Psoas muscle (tissue), 8 donors: ENCODE results near the gene TIMM21. TPM values are rescaled to one million over a fixed set of nuclear protein-coding genes. Genes with fewer than 3 reads are reported as not detected.

ENCODE experiments used
- ATAC-seq, 4 donors: fragments of 200-7000 bp; cut with Tn5 transposase; one replicate each; pipeline ENCODE4 v1.9.1; 2020; ENCODE audit warnings: moderate library complexity in 3 of 4, mild to moderate bottlenecking in 2 of 4
- DNase-seq, 2 donors: peaks; one replicate each; pipeline ENCODE4 v3.0.0-alpha.2; 2020
- H3K27ac ChIP-seq: fragments of 200-600 bp; one replicate; pipeline ENCODE4 v1.8.0; 2022
- H3K27me3 ChIP-seq, 3 donors: fragments of 200-600 bp in 1 of 3; one replicate each; pipeline versions ENCODE4 v1.6.1 to v1.8.0; 2013 to 2022; ENCODE audit warnings: low read length in 2 of 3, mild to moderate bottlenecking in 2 of 3, moderate library complexity in 1 of 3; ENCODE audit not compliant: insufficient read depth in 3 of 3
- H3K36me3 ChIP-seq, 2 donors: fragments of 200-600 bp in 1 of 2; one replicate each; pipeline versions ENCODE4 v1.6.1 to v1.8.0; 2013 to 2022; ENCODE audit warnings: low read depth in 1 of 2, mild to moderate bottlenecking in 1 of 2, moderate library complexity in 1 of 2; ENCODE audit not compliant: insufficient read depth in 1 of 2
- H3K4me1 ChIP-seq: fragments of 200-600 bp; one replicate; pipeline ENCODE4 v1.8.0; 2022
- H3K4me3 ChIP-seq: fragments of 200-600 bp; one replicate; pipeline ENCODE4 v1.8.0; 2022; ENCODE audit warnings: mild to moderate bottlenecking
- H3K9me3 ChIP-seq: fragments of 200-600 bp; one replicate; pipeline ENCODE4 v1.8.0; 2022
- CTCF ChIP-seq: fragments of 200-600 bp; IDR thresholded peaks from one replicate; pipeline ENCODE4 v1.8.0; 2022; ENCODE audit warnings: antibody characterized with exemption
- WGBS, 3 donors: extraction: QIAGEN DNeasy Blood & Tissue Kit; methylation state at CpG; one replicate each; pipeline versions ENCODE4 v1.1.6 to v1.1.7; 2013; 5-methylcytosine and 5-hydroxymethylcytosine counted together
- intact Hi-C, 2 donors: fragments of 100-400 bp; cut with DNase I; formaldehyde crosslinking; loops; one replicate each; pipeline versions ENCODE4 v1.11.0 to v1.14.2; 2022
- polyA plus RNA-seq, 3 donors: library from polyadenylated mRNA; stranded (reverse); fragments of 200-250 nt; gene quantifications; one replicate each; pipeline ENCODE4 v1.2.3, GENCODE V29; 2013
- total RNA-seq, 4 donors: library from RNA; stranded (reverse); fragmentation: NEBNext Ultra II Directional in 2 of 4; extraction: Animal tissue kit (Norgen Biotek cat#: 25700) in 2 of 4; gene quantifications; one replicate each; pipeline versions ENCODE4 v1.2.1 to v1.2.4, GENCODE V29; 2021 to 2023
- donor health status: healthy with polysubstance abuse.
- donor health status: DM: no; HTN: no; CAD: no; lungs with moderate emphysema.
- donor health status: Bipolar disorder and iron deficiency.
- donor health status: healthy.
- donor health status: DM: yes; HTN: yes; CAD: no.
- donor health status: DM: no; HTN: no; CAD: no.
- donor health status: DM: no; HTN: no; CAD: no.
- donor health status: DM: yes; HTN: yes; CAD: no.

The TIMM21 gene
- total and polyA plus RNA-seq, 7 donors: 52.6 to 201 (median 76.8) TPM

DNA sequence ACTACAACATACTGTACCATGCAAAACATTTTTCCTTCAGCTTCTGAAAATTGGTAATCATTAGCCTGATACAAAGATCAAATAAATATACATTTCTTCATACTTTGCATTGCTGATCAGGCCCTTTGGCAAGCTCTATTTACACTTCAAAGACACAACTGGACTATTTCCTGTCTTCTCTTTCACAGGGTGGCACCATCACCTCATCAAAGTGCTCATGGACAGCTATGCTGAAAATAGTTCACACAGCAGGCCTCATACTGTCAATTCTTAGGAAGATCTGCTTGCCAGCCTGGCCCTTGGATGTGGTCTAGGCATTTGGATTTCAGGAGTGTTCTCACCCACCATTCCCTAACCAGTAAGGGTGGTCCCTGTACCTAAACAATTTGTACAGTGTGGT lies 34.6 kb upstream of the TIMM21 start:
- DNase-seq (no peak), ATAC-seq (no peak)
- H3K4me1 ChIP-seq: no peaks in the 10 kb centered on the region
- no peaks in the 10 kb centered on the region for H3K27me3 ChIP-seq
- H3K27ac ChIP-seq: no peak overlapping the region
- H3K4me3 ChIP-seq: no peak overlapping the region
- no peak for TF ChIP-seq CTCF
- intact Hi-C loops: no loop called here
- H3K9me3 ChIP-seq: peaks cover 7% of the 10 kb centered on the region
- no peaks in the 10 kb centered on the region for H3K36me3 ChIP-seq

- DNase-seq (no peak), ATAC-seq (no peak)
- Histone ChIP-seq H3K27me3 (no peaks in the 10 kb centered on the region), H3K27ac (no peak overlapping the region), H3K9me3 (peaks cover 7% of the 10 kb centered on the region), H3K4me1 (no peaks in the 10 kb centered on the region), H3K36me3 (no peaks in the 10 kb centered on the region), H3K4me3 (no peak overlapping the region)
- 19 to 27% (median 26%) methylated on average over 1 of the region's 1 CpG for WGBS, 3 donors
- intact Hi-C loops: no loop called here
- TF ChIP-seq CTCF: no peak
Observed at GRCh38 chr18:74114116-74114515, 34.2 kb upstream of the TIMM21 start.

DNA sequence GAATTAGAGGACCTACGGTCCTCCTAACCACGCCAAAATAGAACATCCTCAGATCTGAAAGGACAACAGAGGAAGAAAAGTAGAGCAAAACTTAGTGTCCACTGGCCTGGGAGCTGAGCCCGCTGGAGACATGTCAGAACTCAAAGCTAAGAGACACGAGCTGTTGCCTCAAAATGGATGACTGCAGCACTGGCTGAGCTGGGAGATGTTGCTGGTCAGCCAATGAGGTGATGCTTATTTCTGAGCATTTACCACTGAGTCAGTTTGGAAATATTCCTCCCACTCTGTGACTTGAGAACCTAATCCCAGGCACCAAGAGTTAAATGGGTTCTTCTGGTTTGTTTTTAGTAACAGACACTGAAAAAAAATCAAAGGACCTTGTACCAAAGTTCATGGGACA lies 33.3 kb upstream of the TIMM21 start:
- no peak for TF ChIP-seq CTCF
- intact Hi-C loops: no loop called here
- no peaks in the 10 kb centered on the region for H3K27me3 ChIP-seq
- 60 to 67% (median 63%) methylated on average over 4 of the region's 4 CpGs for WGBS, 3 donors
- DNase-seq: no peak
- peaks cover 7% of the 10 kb centered on the region for H3K9me3 ChIP-seq
- no peaks in the 10 kb centered on the region for H3K4me1 ChIP-seq
- no peaks in the 10 kb centered on the region for H3K36me3 ChIP-seq
- ATAC-seq: no peak
- H3K4me3 ChIP-seq: no peak overlapping the region
- H3K27ac ChIP-seq: no peak overlapping the region

DNA sequence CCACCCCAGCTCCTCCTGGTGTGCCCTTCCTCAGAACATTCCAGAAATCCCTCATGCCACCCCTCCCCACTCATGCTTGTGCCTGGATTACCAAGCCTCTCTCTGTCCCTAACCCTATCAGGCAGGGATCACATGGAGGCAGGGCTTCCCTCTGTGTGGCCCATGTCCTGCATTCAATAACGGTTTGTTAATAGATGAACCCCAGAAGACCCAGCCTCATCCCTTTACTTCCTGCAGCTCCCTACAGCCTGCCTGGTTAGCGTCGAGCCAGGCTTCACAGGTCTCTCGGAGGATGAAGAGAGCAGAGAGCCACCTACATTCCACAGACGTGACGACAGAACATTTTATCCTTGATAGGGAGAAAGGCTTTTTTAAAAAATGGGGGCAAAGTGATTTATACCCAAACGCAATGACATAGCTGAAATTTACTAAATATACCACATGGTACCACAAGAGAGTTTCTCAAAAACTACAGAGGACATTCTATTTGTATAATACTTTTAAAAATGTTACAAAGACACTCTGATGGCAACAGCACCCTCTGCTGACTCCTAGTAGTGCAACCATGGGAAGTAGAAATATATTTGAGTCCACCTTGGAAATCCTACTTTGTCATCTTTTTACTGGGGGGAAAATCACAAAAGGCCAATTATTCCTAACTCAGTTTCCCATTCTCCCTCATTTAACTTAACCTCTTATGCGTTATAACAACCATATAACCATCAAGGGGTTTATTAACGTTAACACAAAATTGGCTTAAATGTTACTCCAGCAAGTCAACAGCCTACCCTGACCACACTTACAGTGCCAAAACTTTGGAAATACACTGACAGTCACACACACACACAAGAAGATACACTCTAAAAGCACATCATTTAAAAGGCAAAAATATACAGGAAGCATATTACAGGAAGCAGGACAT lies 31.4 kb upstream of the TIMM21 start:
- H3K4me1 ChIP-seq: no peaks in the 10 kb centered on the region
- intact Hi-C loops: no loop called here

More for the DNA sequence above, 31.4 kb upstream of the TIMM21 start:
- DNase-seq (no peak), ATAC-seq (no peak)
- TF ChIP-seq CTCF: peak; percentile 36
- no peaks in the 10 kb centered on the region for H3K36me3 ChIP-seq
- H3K27me3 ChIP-seq: no peaks in the 10 kb centered on the region
- H3K9me3 ChIP-seq: peaks cover 7% of the 10 kb centered on the region
- H3K27ac ChIP-seq: no peak overlapping the region
- WGBS, 3 donors: 30 to 33% (median 32%) methylated on average over 9 of the region's 9 CpGs
- H3K4me3 ChIP-seq: no peak overlapping the region
